ENCODE data around the gene C18orf63.

C18orf63 gene

DNA sequence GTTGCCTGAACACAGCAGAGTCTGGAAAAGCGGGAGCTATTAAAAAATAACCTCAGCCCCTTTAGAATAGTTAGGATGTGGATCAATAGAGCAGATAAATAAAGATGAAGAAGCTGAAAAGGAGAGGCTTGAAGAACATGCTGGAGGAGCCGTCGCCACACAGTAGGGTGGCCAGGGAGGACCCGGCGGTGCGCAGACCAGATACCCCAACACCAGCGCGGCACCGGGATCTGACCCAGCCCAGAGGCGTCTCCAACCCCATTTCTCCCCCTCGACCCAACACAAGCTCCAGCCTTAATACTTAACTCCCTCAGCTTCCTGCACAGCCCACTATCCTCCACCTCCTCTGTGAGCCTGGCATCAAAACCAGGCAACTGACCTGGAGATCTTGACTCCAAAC is 39.9 kb upstream of the C18orf63 start:
- no peak for DNase-seq (ENCODE audit: low read depth)
- no peak overlapping the region for H3K4me3 ChIP-seq (ENCODE audit: low read length)
- TF ChIP-seq, protein P1, sequence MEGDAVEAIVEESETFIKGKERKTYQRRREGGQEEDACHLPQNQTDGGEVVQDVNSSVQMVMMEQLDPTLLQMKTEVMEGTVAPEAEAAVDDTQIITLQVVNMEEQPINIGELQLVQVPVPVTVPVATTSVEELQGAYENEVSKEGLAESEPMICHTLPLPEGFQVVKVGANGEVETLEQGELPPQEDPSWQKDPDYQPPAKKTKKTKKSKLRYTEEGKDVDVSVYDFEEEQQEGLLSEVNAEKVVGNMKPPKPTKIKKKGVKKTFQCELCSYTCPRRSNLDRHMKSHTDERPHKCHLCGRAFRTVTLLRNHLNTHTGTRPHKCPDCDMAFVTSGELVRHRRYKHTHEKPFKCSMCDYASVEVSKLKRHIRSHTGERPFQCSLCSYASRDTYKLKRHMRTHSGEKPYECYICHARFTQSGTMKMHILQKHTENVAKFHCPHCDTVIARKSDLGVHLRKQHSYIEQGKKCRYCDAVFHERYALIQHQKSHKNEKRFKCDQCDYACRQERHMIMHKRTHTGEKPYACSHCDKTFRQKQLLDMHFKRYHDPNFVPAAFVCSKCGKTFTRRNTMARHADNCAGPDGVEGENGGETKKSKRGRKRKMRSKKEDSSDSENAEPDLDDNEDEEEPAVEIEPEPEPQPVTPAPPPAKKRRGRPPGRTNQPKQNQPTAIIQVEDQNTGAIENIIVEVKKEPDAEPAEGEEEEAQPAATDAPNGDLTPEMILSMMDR (conservative IDR thresholded peaks at IDR 0.05; ENCODE audit: low read length) = no peak

DNA sequence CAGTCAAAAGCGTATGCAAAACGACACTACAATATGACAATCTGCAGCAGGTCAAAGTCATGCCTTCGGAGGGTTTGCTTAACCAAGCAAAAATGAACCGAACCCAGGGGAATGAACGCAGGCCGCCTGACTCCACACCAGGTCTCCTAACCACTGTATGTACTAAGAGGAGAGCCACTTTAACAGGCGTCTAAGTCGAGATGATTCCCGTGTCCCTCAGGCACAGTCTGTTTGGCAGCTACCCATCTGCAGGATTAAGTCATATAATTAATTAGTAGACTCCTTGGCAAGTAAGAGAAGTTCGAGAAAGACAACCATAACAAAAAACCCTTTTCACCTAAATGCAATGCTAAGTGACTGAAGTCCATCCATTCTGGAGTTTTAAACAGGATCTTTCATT is 39.0 kb upstream of the C18orf63 start:
- TF ChIP-seq, protein P1 (conservative IDR thresholded peaks at IDR 0.05; ENCODE audit: low read length) = no peak
- DNase-seq (ENCODE audit: low read depth) = no peak

DNA sequence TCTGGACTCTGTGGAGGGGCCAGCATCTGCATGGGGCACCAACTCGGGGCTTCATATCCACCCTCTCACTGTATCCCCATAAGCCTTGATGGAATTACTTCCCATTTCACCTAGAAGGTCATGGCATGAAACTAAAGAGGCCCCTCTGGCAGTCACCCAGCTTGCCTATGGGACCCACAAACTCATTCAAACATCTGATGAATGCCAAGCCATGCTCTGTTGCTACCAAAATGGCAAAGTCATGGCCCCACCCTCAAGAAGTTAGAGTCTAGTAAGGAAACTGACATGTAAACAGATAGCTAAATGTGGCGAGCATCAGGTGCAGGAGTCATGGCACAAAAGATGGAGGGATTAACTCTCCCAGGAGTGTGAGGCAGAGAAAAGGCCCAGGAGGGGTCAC is 38.3 kb upstream of the C18orf63 start:
- no peak for DNase-seq (ENCODE audit: low read depth)
- TF ChIP-seq, protein P1 (conservative IDR thresholded peaks at IDR 0.05; ENCODE audit: low read length) = no peak
- H3K4me3 ChIP-seq (ENCODE audit: low read length) = no peak overlapping the region

More for the DNA sequence above, 39.0 kb upstream of the C18orf63 start:
- H3K4me3 ChIP-seq (ENCODE audit: low read length) = no peak overlapping the region

DNA sequence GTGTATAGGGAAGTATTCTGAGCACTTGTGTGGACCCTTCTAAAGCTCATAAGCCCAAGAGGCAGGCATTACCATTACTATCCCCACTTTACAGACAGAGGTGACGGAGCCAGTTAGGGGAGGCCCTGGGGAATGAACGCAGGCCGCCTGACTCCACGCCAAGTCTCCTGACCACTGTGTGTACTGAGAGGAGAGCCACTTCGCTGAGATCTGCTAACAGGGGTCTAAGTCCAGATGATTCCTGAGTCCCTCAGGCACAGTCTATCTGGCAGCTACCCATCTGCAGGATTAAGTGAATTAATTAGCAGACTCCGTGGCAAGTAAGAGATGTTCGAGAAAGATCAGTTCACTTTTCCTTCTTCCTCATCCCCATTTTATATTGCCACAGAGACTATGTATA is 37.6 kb upstream of the C18orf63 start:
- no peak overlapping the region for H3K4me3 ChIP-seq (ENCODE audit: low read length)
- no peak for DNase-seq (ENCODE audit: low read depth)
- TF ChIP-seq, protein P1 (conservative IDR thresholded peaks at IDR 0.05; ENCODE audit: low read length) = no peak

DNA sequence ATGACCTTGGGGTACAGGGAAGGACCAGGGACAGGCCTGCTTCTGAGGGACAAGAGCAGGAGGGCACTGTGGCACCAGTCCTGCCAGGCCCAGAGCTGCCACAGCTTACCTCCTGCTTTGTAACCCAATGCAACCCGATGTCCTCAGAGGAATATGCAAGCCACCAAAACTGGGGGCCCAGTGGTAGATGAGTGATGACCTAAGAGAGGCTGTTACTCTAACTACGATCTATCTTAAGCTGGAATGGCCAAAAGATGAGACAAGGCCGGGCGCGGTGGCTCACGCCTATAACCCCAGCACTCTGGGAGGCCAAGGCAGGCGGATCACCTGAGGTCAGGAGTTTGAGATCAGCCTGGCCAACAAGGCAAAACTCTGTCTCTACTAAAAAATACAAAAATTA is 36.7 kb upstream of the C18orf63 start:
- TF ChIP-seq, protein P1 (conservative IDR thresholded peaks at IDR 0.05; ENCODE audit: low read length) = no peak
- no peak overlapping the region for H3K4me3 ChIP-seq (ENCODE audit: low read length)
- no peak for DNase-seq (ENCODE audit: low read depth)

DNA sequence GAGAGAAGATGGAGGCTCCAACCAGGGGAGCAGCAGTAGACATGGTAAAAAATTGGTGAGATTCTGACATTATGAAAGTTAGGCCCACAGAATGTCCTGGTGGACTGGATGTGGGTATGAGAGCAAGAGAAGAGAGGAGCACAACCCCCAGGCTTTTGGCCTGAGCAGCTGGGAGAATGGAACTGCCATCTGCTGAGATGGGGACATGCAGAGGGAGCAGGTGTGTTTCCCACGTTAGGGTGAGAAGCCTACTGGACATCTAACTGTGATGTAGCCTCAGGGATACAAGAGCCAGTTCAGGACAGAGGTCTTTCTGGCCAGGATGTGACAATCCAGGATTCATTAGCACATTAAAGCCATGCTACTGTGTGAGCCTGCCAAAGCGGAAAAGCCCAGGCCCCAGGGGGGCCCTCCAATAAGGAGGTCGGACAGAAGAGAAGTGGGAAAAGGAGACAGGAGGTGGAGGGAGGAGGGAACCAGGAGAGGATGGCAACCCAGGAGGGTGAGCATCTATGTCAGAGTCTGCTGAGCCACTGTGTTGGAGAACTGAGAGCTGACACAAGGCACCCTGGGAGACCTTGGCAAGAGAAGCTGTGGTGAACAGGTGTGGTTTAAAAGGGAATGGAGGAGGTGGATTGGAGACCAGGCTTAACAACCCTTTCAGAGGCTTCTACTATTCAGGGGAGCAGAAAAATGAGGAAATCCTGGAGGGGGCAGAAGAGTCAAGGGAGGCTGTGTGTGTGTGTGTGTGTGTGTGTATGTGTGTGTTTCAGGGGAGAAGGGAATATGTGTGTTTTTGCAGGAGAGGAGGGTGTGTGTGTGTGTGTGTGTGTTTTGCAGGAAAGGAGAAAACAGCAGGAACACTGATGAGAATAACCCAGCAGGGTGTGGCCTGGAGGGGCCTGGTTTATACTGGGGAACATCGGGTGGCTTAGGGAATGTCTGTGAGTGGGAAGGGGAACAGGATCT is 34.3 kb upstream of the C18orf63 start:
- TF ChIP-seq, protein P1 (conservative IDR thresholded peaks at IDR 0.05; ENCODE audit: low read length) = no peak
- H3K4me3 ChIP-seq (ENCODE audit: low read length) = no peak overlapping the region
- no peak for DNase-seq (ENCODE audit: low read depth)

All from AG10803 (cell line).